Mesenchymal stem cell (in vitro differentiated cells and primary cell): ENCODE results near the gene HSPA12A.

Experiments used
- DNase-seq: peaks from one replicate; pipeline ENCODE4 v3.0.0-alpha.2; 2013
- H2AFZ ChIP-seq: one replicate; pipeline ENCODE4 v1.6.1; 2013; ENCODE audit warnings: low read depth, mild to moderate bottlenecking, control low read depth, inconsistent platforms, low read length, moderate library complexity
- H2AK5ac ChIP-seq: 2 replicates; pipeline ENCODE4 v1.6.1; 2013; ENCODE audit warnings: low read length, moderate library complexity, mild to moderate bottlenecking, inconsistent platforms; ENCODE audit not compliant: severe bottlenecking
- H2BK120ac ChIP-seq: one replicate; pipeline ENCODE4 v1.6.1; 2013; ENCODE audit warnings: low read depth, mild to moderate bottlenecking, inconsistent platforms, low read length, moderate library complexity
- H2BK12ac ChIP-seq, 2 experiments: one replicate each; pipeline ENCODE4 v1.6.1; 2013; ENCODE audit warnings: inconsistent platforms in 2 of 2, low read length in 2 of 2, mild to moderate bottlenecking in 2 of 2, moderate library complexity in 2 of 2, control low read depth in 1 of 2
- H2BK15ac ChIP-seq: one replicate; pipeline ENCODE4 v1.6.1; 2013; ENCODE audit warnings: mild to moderate bottlenecking, low read depth, inconsistent platforms; ENCODE audit not compliant: poor library complexity, severe bottlenecking
- H2BK5ac ChIP-seq: 2 replicates; pipeline ENCODE4 v1.6.1; 2013; ENCODE audit warnings: low read depth, mild to moderate bottlenecking, low read length, control low read depth, inconsistent platforms; ENCODE audit not compliant: poor library complexity, severe bottlenecking
- H3K14ac ChIP-seq, 2 experiments: one replicate each; pipeline ENCODE4 v1.6.1; 2013; ENCODE audit warnings: inconsistent platforms in 2 of 2, low read length in 2 of 2, control low read depth in 1 of 2, mild to moderate bottlenecking in 1 of 2, moderate library complexity in 1 of 2
- H3K18ac ChIP-seq, 2 experiments: one replicate each; pipeline ENCODE4 v1.6.1; 2013; ENCODE audit warnings: inconsistent platforms in 2 of 2, low read length in 2 of 2, control low read depth in 1 of 2, low read depth in 1 of 2, mild to moderate bottlenecking in 1 of 2
- H3K23ac ChIP-seq, 2 experiments: one replicate each; pipeline ENCODE4 v1.6.1; 2013; ENCODE audit warnings: inconsistent platforms in 2 of 2, low read length in 2 of 2, mild to moderate bottlenecking in 2 of 2, moderate library complexity in 2 of 2, control low read depth in 1 of 2
- H3K27ac ChIP-seq: 2 replicates; pipeline ENCODE4 v1.5.1; 2013; ENCODE audit warnings: mild to moderate bottlenecking, moderate library complexity, low read length, control low read depth, inconsistent platforms; ENCODE audit not compliant: poor library complexity, severe bottlenecking
- H3K27me3 ChIP-seq, 2 experiments: 2 replicates each; pipeline versions ENCODE4 v1.6.1 to v1.7.0; 2013; ENCODE audit warnings: low read length in 2 of 2, mild to moderate bottlenecking in 2 of 2, moderate library complexity in 2 of 2, control low read depth in 1 of 2, inconsistent platforms in 1 of 2; ENCODE audit not compliant: control insufficient read depth in 1 of 2, insufficient read depth in 1 of 2
- H3K36me3 ChIP-seq, 2 experiments: 2 replicates each; pipeline versions ENCODE4 v1.6.1 to v1.7.0; 2013; ENCODE audit warnings: low read length in 2 of 2, control low read depth in 1 of 2, inconsistent platforms in 1 of 2, low read depth in 1 of 2, mild to moderate bottlenecking in 1 of 2; ENCODE audit not compliant: insufficient read depth in 2 of 2, control insufficient read depth in 1 of 2
- H3K4ac ChIP-seq, 2 experiments: one replicate each; pipeline ENCODE4 v1.6.1; 2013; ENCODE audit warnings: inconsistent platforms in 2 of 2, low read length in 2 of 2, mild to moderate bottlenecking in 2 of 2, moderate library complexity in 2 of 2, control low read depth in 1 of 2, low read depth in 1 of 2
- H3K4me1 ChIP-seq: 2 replicates; pipeline ENCODE4 v1.6.1; 2013; ENCODE audit warnings: low read depth, low read length, control low read depth; ENCODE audit not compliant: control insufficient read depth, insufficient read depth
- H3K4me2 ChIP-seq: 2 replicates; pipeline ENCODE4 v1.6.1; 2013; ENCODE audit warnings: low read length, mild to moderate bottlenecking, inconsistent platforms; ENCODE audit not compliant: poor library complexity, severe bottlenecking
- H3K4me3 ChIP-seq, 2 experiments: 2 replicates each; pipeline versions ENCODE4 v1.5.1 to v1.7.0; 2013; ENCODE audit warnings: low read length in 2 of 2, mild to moderate bottlenecking in 2 of 2, control low read depth in 1 of 2, low read depth in 1 of 2; ENCODE audit not compliant: insufficient read depth in 1 of 2
- H3K79me1 ChIP-seq: replicated peaks from 2 replicates; pipeline ENCODE4 v1.6.1; 2013; ENCODE audit warnings: mild to moderate bottlenecking, control low read depth, low read length, inconsistent platforms; ENCODE audit not compliant: poor library complexity, severe bottlenecking
- H3K9ac ChIP-seq: 2 replicates; pipeline ENCODE4 v1.7.0; 2013; ENCODE audit warnings: mild to moderate bottlenecking, low read length, moderate library complexity
- H3K9me3 ChIP-seq: 2 replicates; pipeline ENCODE4 v1.7.0; 2013; ENCODE audit warnings: mild to moderate bottlenecking, low read length; ENCODE audit not compliant: control insufficient read depth
- H4K8ac ChIP-seq: one replicate; pipeline ENCODE4 v1.6.1; 2013; ENCODE audit warnings: inconsistent platforms, mild to moderate bottlenecking, low read length, moderate library complexity
- H4K91ac ChIP-seq: one replicate; pipeline ENCODE4 v1.6.1; 2013; ENCODE audit warnings: mild to moderate bottlenecking, low read length, inconsistent platforms
- WGBS: methylation state at CpG from one replicate; pipeline ENCODE4 v1.1.7; 2013; ENCODE audit warnings: mixed read lengths; 5-methylcytosine and 5-hydroxymethylcytosine counted together

HSPA12A gene

DNA sequence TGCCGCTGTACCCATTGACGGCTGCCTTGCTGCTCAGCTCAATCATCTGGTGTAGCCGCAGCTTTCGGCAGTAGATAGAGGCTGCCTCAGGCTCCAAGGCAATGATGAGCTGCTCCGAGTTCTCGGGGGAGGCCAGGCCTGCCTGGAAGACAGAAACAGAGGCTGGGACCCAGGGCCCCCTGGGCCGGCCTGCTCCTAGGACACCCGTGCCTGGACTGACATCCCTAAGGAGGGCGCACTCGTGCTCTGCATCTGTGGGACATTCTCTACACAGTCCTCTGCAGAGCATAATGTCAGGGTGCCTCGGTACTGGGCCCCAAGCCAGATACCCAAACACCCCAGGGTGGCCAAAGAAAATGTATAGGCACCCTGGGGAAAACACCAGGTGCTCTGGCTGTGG lies 58.5 kb downstream of the HSPA12A start:
- no peak overlapping the region for H4K8ac ChIP-seq
- no peaks in the 10 kb centered on the region for H3K9me3 ChIP-seq
- H2BK15ac ChIP-seq = no peak overlapping the region
- H2BK120ac ChIP-seq = no peak overlapping the region
- H3K9ac ChIP-seq = no peak overlapping the region
- H4K91ac ChIP-seq = no peak overlapping the region
- no peak overlapping the region for H2AFZ ChIP-seq
- H3K23ac ChIP-seq = no peak overlapping the region
- H3K4me2 ChIP-seq = no peak overlapping the region
- H2BK5ac ChIP-seq = no peak overlapping the region
- peaks cover 30% of the 10 kb centered on the region for H3K79me1 ChIP-seq
- H3K14ac ChIP-seq = no peak overlapping the region
- no peak overlapping the region for H2BK12ac ChIP-seq
- H3K18ac ChIP-seq = no peak overlapping the region
- DNase-seq = no peak
- H3K4me3 ChIP-seq = no peak overlapping the region
- H2AK5ac ChIP-seq = no peak overlapping the region
- WGBS = 92% methylated on average over 11 of the region's 11 CpGs
- H3K27me3 ChIP-seq = no peaks in the 10 kb centered on the region
- H3K4me1 ChIP-seq = peaks cover 22% of the 10 kb centered on the region
- peaks cover 38 to 68% of the 10 kb centered on the region in 2 experiments for H3K36me3 ChIP-seq
- no peak overlapping the region for H3K4ac ChIP-seq
- no peak overlapping the region for H3K27ac ChIP-seq

DNA sequence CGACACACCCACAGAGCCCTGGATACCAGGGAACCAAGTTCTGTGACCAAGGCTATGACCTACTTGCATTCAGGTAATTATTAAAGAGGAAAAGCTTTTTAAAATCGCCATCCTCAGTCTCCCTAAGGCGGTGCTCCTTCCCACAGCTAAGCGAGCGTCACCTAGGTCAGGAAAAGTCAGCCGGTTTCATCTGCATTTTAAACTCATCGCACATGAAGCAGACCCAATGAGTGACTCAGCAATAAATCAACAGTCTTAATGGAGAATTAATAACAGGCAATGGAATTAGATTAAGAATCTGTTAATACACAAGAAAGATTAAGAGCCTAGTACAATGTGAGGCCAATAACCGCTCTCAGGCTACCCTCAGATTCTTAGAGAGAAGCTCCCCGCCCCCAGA lies 59.2 kb downstream of the HSPA12A start:
- no peak overlapping the region for H3K4me2 ChIP-seq
- peaks cover 18% of the 10 kb centered on the region for H3K4me1 ChIP-seq
- no peaks in the 10 kb centered on the region for H3K27me3 ChIP-seq
- H3K4ac ChIP-seq = no peak overlapping the region
- no peak overlapping the region for H2AK5ac ChIP-seq
- no peak overlapping the region for H2BK12ac ChIP-seq
- 87% methylated on average over 8 of the region's 9 CpGs for WGBS
- no peak overlapping the region for H3K14ac ChIP-seq
- no peak overlapping the region for H2BK5ac ChIP-seq
- H3K4me3 ChIP-seq = no peak overlapping the region
- no peaks in the 10 kb centered on the region for H3K9me3 ChIP-seq
- no peak for DNase-seq
- H3K79me1 ChIP-seq = peaks cover 30% of the 10 kb centered on the region
- peaks cover 39 to 68% of the 10 kb centered on the region in 2 experiments for H3K36me3 ChIP-seq
- H4K8ac ChIP-seq = no peak overlapping the region
- no peak overlapping the region for H3K9ac ChIP-seq
- H2BK120ac ChIP-seq = no peak overlapping the region
- H2AFZ ChIP-seq = no peak overlapping the region
- H3K27ac ChIP-seq = no peak overlapping the region
- H4K91ac ChIP-seq = no peak overlapping the region
- H3K23ac ChIP-seq = no peak overlapping the region
- H3K18ac ChIP-seq = no peak overlapping the region
- H2BK15ac ChIP-seq = no peak overlapping the region

DNA sequence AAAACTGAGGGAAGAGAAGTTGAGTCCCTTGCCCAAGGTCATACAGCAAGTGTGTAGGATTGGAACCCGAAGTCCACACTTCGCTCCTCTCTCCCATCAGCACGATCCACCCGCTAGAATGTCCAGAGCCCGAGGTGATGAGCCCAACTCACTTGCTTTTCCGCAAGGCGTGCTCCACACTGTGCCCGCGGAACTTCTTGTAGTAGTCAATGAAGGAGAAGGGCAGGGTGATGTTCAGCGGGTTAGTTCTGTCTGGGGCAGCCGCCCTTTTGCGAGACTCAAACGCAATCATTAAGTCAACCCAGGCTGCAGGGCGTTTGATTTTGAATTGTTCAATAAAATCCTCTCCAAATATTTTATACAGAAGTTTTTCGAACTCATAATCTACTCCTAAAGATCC lies 63.0 kb downstream of the HSPA12A start:
- no peak overlapping the region for H2BK15ac ChIP-seq
- H2AFZ ChIP-seq = no peak overlapping the region
- no peak overlapping the region for H3K4ac ChIP-seq

DNA sequence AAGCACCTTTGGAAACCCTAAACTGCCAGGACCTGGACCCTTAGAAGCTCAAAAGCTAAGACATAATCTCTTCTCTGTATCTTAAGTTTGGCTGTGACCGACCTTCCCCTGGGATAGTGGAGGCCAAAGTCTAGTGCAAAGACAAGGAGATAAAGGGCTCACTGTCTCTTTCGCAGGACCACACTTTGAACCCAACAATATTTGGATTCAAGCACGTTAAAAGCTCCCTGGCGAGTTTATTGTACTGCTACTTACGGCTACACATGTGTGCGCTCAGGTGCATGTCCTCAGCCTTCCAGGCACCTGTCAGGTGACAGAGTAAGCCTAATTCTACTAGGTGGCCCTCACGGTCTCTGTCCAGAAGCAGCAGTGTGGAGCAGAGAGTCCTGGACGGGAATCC lies 65.7 kb downstream of the HSPA12A start:
- Histone ChIP-seq H2BK120ac (no peak overlapping the region), H2BK12ac (no peak overlapping the region), H3K4ac (no peak overlapping the region), H3K4me3 (no peak overlapping the region), H2AK5ac (no peak overlapping the region), H4K91ac (no peak overlapping the region), H3K4me1 (peaks cover 2% of the 10 kb centered on the region), H3K18ac (no peak overlapping the region), H3K23ac (no peak overlapping the region), H2BK15ac (no peak overlapping the region), H3K79me1 (peaks cover 13% of the 10 kb centered on the region), H3K14ac (no peak overlapping the region), H2BK5ac (no peak overlapping the region), H3K27ac (no peak overlapping the region), H3K36me3 (peaks cover 56 to 84% of the 10 kb centered on the region in 2 experiments), H2AFZ (no peak overlapping the region), H3K27me3 (no peaks in the 10 kb centered on the region), H4K8ac (no peak overlapping the region), H3K4me2 (no peak overlapping the region), H3K9me3 (no peaks in the 10 kb centered on the region), H3K9ac (no peak overlapping the region)
- WGBS = 75% methylated on average over 8 of the region's 8 CpGs
- DNase-seq = no peak

More for the DNA sequence above, 63.0 kb downstream of the HSPA12A start:
- Histone ChIP-seq H4K8ac (no peak overlapping the region), H3K4me2 (no peak overlapping the region), H2BK12ac (no peak overlapping the region), H3K9me3 (no peaks in the 10 kb centered on the region), H3K27me3 (no peaks in the 10 kb centered on the region), H3K14ac (no peak overlapping the region), H3K4me3 (no peak overlapping the region), H2BK5ac (no peak overlapping the region), H3K23ac (no peak overlapping the region), H3K27ac (no peak overlapping the region), H2BK120ac (no peak overlapping the region), H4K91ac (no peak overlapping the region), H2AK5ac (no peak overlapping the region), H3K9ac (no peak overlapping the region), H3K4me1 (peaks cover 15% of the 10 kb centered on the region), H3K79me1 (peaks cover 17% of the 10 kb centered on the region), H3K36me3 (peaks cover 67 to 68% of the 10 kb centered on the region in 2 experiments), H3K18ac (no peak overlapping the region)
- no peak for DNase-seq
- WGBS = 95% methylated on average over 15 of the region's 15 CpGs
